ENCODE data around the gene CCM2L. TPM values are rescaled to one million over a fixed set of nuclear protein-coding genes. Genes with fewer than 3 reads are reported as not detected.

CCM2L gene
- total and polyA plus RNA-seq, 4 donors, result 6.6 to 12.8 (median 11.7) TPM

- peaks cover 0 to 19% (median 10%) of the 10 kb centered on the region in 3 donors for H3K27me3 ChIP-seq (ENCODE audit: control insufficient read depth in 3 of 3, insufficient read depth in 3 of 3, low read length in 2 of 3)
- H3K27ac ChIP-seq (ENCODE audit: low read depth in 1 of 2, low read length in 1 of 2), result peak overlapping the region in 1 of 2 donors; percentile 5
- H3K36me3 ChIP-seq (ENCODE audit: control insufficient read depth in 4 of 4, insufficient read depth in 4 of 4, low read length in 4 of 4), result no peaks in the 10 kb centered on the region
- DNase-seq, result no peak
- H3K9ac ChIP-seq (ENCODE audit: insufficient read depth in 1 of 2, low read length in 2 of 2), result no peak overlapping the region
- peaks cover 0 to 5% (median 0%) of the 10 kb centered on the region in 5 donors for H3K4me1 ChIP-seq (ENCODE audit: control insufficient read depth in 5 of 5, insufficient read depth in 5 of 5, low read length in 5 of 5)
- H3K9me3 ChIP-seq (ENCODE audit: control insufficient read depth in 4 of 4, insufficient read depth in 3 of 4, low read length in 3 of 4), result peaks cover 0 to 4% (median 1%) of the 10 kb centered on the region in 4 donors
- no peak overlapping the region for H3K4me3 ChIP-seq
- no peak for ATAC-seq (ENCODE audit: insufficient read depth, low FRiP score)
- no peak for TF ChIP-seq CTCF (IDR thresholded peaks at IDR 0.05; ENCODE audit: control extremely low read depth, extremely low read depth)
- 34 to 43% methylated on average over 9 of the region's 9 CpGs for WGBS, 2 donors
These were observed 24.6 kb downstream of the CCM2L start for GRCh38 chr20:32034581-32035425.

DNA sequence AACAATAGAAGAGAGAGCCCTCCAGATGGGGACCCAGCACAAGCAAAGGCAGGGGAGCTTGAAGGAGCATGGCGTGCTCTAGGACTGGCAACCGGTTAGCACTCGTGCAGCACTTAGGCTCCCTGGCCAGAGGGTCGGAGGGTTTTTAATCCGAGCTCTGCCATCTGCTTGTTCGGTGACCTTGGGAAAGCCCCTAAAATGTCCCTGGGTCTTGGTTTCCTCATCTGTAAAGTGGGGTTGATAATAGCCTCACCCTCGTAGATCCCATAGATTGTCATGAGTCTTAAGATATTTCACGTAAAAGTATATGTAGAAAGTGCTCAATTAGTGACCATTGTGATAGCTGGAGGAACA is 25.2 kb downstream of the CCM2L start:
- peaks cover 0 to 4% (median 1%) of the 10 kb centered on the region in 4 donors for H3K9me3 ChIP-seq (ENCODE audit: control insufficient read depth in 4 of 4, insufficient read depth in 3 of 4, low read length in 3 of 4)
- peaks cover 0 to 5% (median 0%) of the 10 kb centered on the region in 5 donors for H3K4me1 ChIP-seq (ENCODE audit: control insufficient read depth in 5 of 5, insufficient read depth in 5 of 5, low read length in 5 of 5)
- no peak overlapping the region for H3K9ac ChIP-seq (ENCODE audit: insufficient read depth in 1 of 2, low read length in 2 of 2)
- WGBS, 2 donors, result 81 to 84% methylated on average over 8 of the region's 8 CpGs
- no peak overlapping the region for H3K27ac ChIP-seq (ENCODE audit: low read depth in 1 of 2, low read length in 1 of 2)
- ATAC-seq (ENCODE audit: insufficient read depth, low FRiP score) (no peak), DNase-seq (no peak)
- H3K4me3 ChIP-seq, result no peak overlapping the region
- peaks cover 0 to 19% (median 10%) of the 10 kb centered on the region in 3 donors for H3K27me3 ChIP-seq (ENCODE audit: control insufficient read depth in 3 of 3, insufficient read depth in 3 of 3, low read length in 2 of 3)
- no peaks in the 10 kb centered on the region for H3K36me3 ChIP-seq (ENCODE audit: control insufficient read depth in 4 of 4, insufficient read depth in 4 of 4, low read length in 4 of 4)
- TF ChIP-seq CTCF (IDR thresholded peaks at IDR 0.05; ENCODE audit: control extremely low read depth, extremely low read depth), result no peak

- 40 to 51% methylated on average over 4 of the region's 4 CpGs for WGBS, 2 donors
- peaks cover 0 to 2% (median 0%) of the 10 kb centered on the region in 5 donors for H3K4me1 ChIP-seq (ENCODE audit: control insufficient read depth in 5 of 5, insufficient read depth in 5 of 5, low read length in 5 of 5)
- DNase-seq (no peak), ATAC-seq (ENCODE audit: insufficient read depth, low FRiP score) (no peak)
- H3K4me3 ChIP-seq, result no peak overlapping the region
- H3K9ac ChIP-seq (ENCODE audit: insufficient read depth in 1 of 2, low read length in 2 of 2), result no peak overlapping the region
- H3K27ac ChIP-seq (ENCODE audit: low read depth in 1 of 2, low read length in 1 of 2), result no peak overlapping the region
- H3K27me3 ChIP-seq (ENCODE audit: control insufficient read depth in 3 of 3, insufficient read depth in 3 of 3, low read length in 2 of 3), result peaks cover 0 to 14% (median 10%) of the 10 kb centered on the region in 3 donors
- H3K36me3 ChIP-seq (ENCODE audit: control insufficient read depth in 4 of 4, insufficient read depth in 4 of 4, low read length in 4 of 4), result no peaks in the 10 kb centered on the region
- H3K9me3 ChIP-seq (ENCODE audit: control insufficient read depth in 4 of 4, insufficient read depth in 3 of 4, low read length in 3 of 4), result peaks cover 0 to 4% (median 1%) of the 10 kb centered on the region in 4 donors
- no peak for TF ChIP-seq CTCF (IDR thresholded peaks at IDR 0.05; ENCODE audit: control extremely low read depth, extremely low read depth)
These were observed 26.0 kb downstream of the CCM2L start for GRCh38 chr20:32036252-32036651.
